H1 (cell line): Measurements from ENCODE around the gene STX18. TPM values are rescaled to one million over a fixed set of nuclear protein-coding genes. Genes with fewer than 3 reads are reported as not detected.

Experiments
- CTCF ChIA-PET: fragments of 300-600 bp; sonication (Branson Sonifier 250); formaldehyde crosslinking; loops from one replicate; lab custom pipeline; 2021; ENCODE audit not compliant: partially characterized antibody; lab: Charles Lee
- POLR2A ChIA-PET: fragments of 300-600 bp; sonication (Branson Sonifier 250); formaldehyde crosslinking; loops from one replicate; lab custom pipeline; 2021; ENCODE audit warnings: inconsistent platforms; ENCODE audit not compliant: partially characterized antibody; lab: Charles Lee
- DNase-seq, 2 experiments: peaks; one replicate each; pipeline versions ENCODE4 v3.0.0 to v3.0.0-alpha.2; 2010 to 2022; ENCODE audit warnings: low spot score in 2 of 2, low read depth in 1 of 2, mixed read lengths in 1 of 2
- FAIRE-seq: peaks from 2 replicates; lab custom pipeline; 2011; peaks lifted over from hg19 to GRCh38; lab: Jason Lieb, UNC
- H2AFZ ChIP-seq: 2 replicates; pipeline ENCODE4 v1.8.1; 2012; ENCODE audit warnings: low read length, inconsistent platforms
- H2AK5ac ChIP-seq: 2 replicates; pipeline ENCODE4 v1.6.1; 2013; ENCODE audit warnings: low read depth, low read length
- H2BK120ac ChIP-seq: replicated peaks from 2 replicates; pipeline ENCODE3; 2013; ENCODE audit warnings: low read depth, low read length, inconsistent platforms
- H2BK12ac ChIP-seq: 2 replicates; pipeline ENCODE4 v1.6.1; 2013; ENCODE audit warnings: low read depth, low read length
- H2BK15ac ChIP-seq: 2 replicates; pipeline ENCODE4 v1.6.1; 2013; ENCODE audit warnings: low read length
- H2BK20ac ChIP-seq: 2 replicates; pipeline ENCODE4 v1.6.1; 2013; ENCODE audit warnings: low read length
- H2BK5ac ChIP-seq: 2 replicates; pipeline ENCODE4 v1.6.1; 2013; ENCODE audit warnings: low read depth, low read length
- H3K14ac ChIP-seq: 2 replicates; pipeline ENCODE4 v1.6.1; 2013; ENCODE audit warnings: inconsistent platforms; ENCODE audit not compliant: insufficient read length
- H3K18ac ChIP-seq: 2 replicates; pipeline ENCODE4 v1.6.1; 2013; ENCODE audit warnings: low read length; ENCODE audit errors: extremely low read depth
- H3K23ac ChIP-seq: 2 replicates; pipeline ENCODE4 v1.6.1; 2013; ENCODE audit warnings: inconsistent platforms; ENCODE audit not compliant: insufficient read length
- H3K23me2 ChIP-seq: 2 replicates; pipeline ENCODE4 v1.6.1; 2013; ENCODE audit warnings: low read depth, low read length
- H3K27ac ChIP-seq: 2 replicates; pipeline ENCODE4 v1.6.1; 2011; ENCODE audit warnings: low read depth, low read length, inconsistent platforms
- H3K27me3 ChIP-seq, 4 experiments: replicated peaks in 1 of 4; 1 replicate in 1 of 4; 2 replicates in 3 of 4; pipeline versions ENCODE4 v1.6.1 to v1.8.1; 2011 to 2013; ENCODE audit warnings: low read length in 3 of 4, mild to moderate bottlenecking in 3 of 4, inconsistent platforms in 2 of 4, mixed read lengths in 2 of 4, moderate library complexity in 1 of 4; ENCODE audit not compliant: control insufficient read depth in 3 of 4, insufficient read depth in 3 of 4; ENCODE audit errors: extremely low read depth in 1 of 4
- H3K36me3 ChIP-seq, 4 experiments: 2 replicates each; pipeline versions ENCODE4 v1.6.1 to v1.8.1; 2011 to 2013; ENCODE audit warnings: mild to moderate bottlenecking in 4 of 4, low read length in 3 of 4, moderate library complexity in 2 of 4, control low read depth in 1 of 4, inconsistent platforms in 1 of 4; ENCODE audit not compliant: insufficient read depth in 4 of 4, control insufficient read depth in 2 of 4
- H3K4ac ChIP-seq: replicated peaks from 2 replicates; pipeline ENCODE3; 2013; ENCODE audit warnings: low read length, low read depth, mixed read lengths, inconsistent platforms; ENCODE audit not compliant: insufficient read length
- H3K4me1 ChIP-seq, 4 experiments: replicated peaks in 1 of 4; 1 replicate in 1 of 4; 2 replicates in 3 of 4; pipeline versions ENCODE4 v1.6.1 to v1.8.1; 2011 to 2013; ENCODE audit warnings: low read length in 3 of 4, inconsistent platforms in 2 of 4, mixed read lengths in 1 of 4; ENCODE audit not compliant: insufficient read depth in 4 of 4, control insufficient read depth in 3 of 4
- H3K4me2 ChIP-seq, 2 experiments: 2 replicates each; pipeline versions ENCODE4 v1.6.1 to v1.8.1; 2011 to 2013; ENCODE audit warnings: low read depth in 2 of 2, low read length in 2 of 2, control low read depth in 1 of 2, inconsistent platforms in 1 of 2, mild to moderate bottlenecking in 1 of 2; ENCODE audit not compliant: insufficient read depth in 1 of 2
- H3K4me3 ChIP-seq, 4 experiments: fragments of 200-600, 300-600 bp in 1 of 4; sonication (generic), shearing (Covaris generic), sonication (Bioruptor Twin) in 1 of 4; 2 replicates each; pipeline versions ENCODE4 v1.5.1 to v1.8.1; 2011 to 2016; ENCODE audit warnings: low read length in 4 of 4, low read depth in 3 of 4, control low read depth in 2 of 4, inconsistent platforms in 2 of 4, mild to moderate bottlenecking in 2 of 4, mixed read lengths in 1 of 4, moderate library complexity in 1 of 4; ENCODE audit not compliant: insufficient read depth in 2 of 4; ENCODE audit errors: extremely low read depth in 1 of 4
- H3K56ac ChIP-seq: replicated peaks from 2 replicates; pipeline ENCODE3; 2013; ENCODE audit warnings: low read depth, mild to moderate bottlenecking, mixed read lengths, low read length, inconsistent platforms; ENCODE audit not compliant: insufficient read length
- H3K79me1 ChIP-seq: 2 replicates; pipeline ENCODE4 v1.6.1; 2013; ENCODE audit warnings: low read depth, low read length, control low read depth
- H3K79me2 ChIP-seq, 2 experiments: 2 replicates each; pipeline versions ENCODE4 v1.6.1 to v1.8.1; 2012 to 2013; ENCODE audit warnings: low read length in 2 of 2, mild to moderate bottlenecking in 2 of 2, inconsistent platforms in 1 of 2; ENCODE audit not compliant: insufficient read depth in 2 of 2, control insufficient read depth in 1 of 2
- H3K9ac ChIP-seq, 4 experiments: replicated peaks in 1 of 4; 1 replicate in 1 of 4; 2 replicates in 3 of 4; pipeline versions ENCODE4 v1.6.1 to v1.8.1; 2011 to 2013; ENCODE audit warnings: low read depth in 3 of 4, low read length in 3 of 4, control low read depth in 2 of 4, mild to moderate bottlenecking in 2 of 4, moderate library complexity in 2 of 4, inconsistent platforms in 1 of 4; ENCODE audit errors: extremely low read depth in 1 of 4
- H3K9me3 ChIP-seq, 2 experiments: 2 replicates each; pipeline versions ENCODE4 v1.6.1 to v1.8.1; 2012 to 2013; ENCODE audit warnings: mild to moderate bottlenecking in 2 of 2, moderate library complexity in 2 of 2, control low read depth in 1 of 2, inconsistent platforms in 1 of 2, low read depth in 1 of 2, low read length in 1 of 2, mixed read lengths in 1 of 2; ENCODE audit not compliant: insufficient read depth in 2 of 2
- H4K20me1 ChIP-seq, 2 experiments: replicated peaks in 1 of 2; 2 replicates each; pipeline versions ENCODE3 to v1.8.1; 2011 to 2013; ENCODE audit warnings: inconsistent platforms in 2 of 2, low read length in 2 of 2, mild to moderate bottlenecking in 1 of 2; ENCODE audit not compliant: insufficient read depth in 2 of 2, control insufficient read depth in 1 of 2
- H4K5ac ChIP-seq: 2 replicates; pipeline ENCODE4 v1.6.1; 2013; ENCODE audit warnings: low read length, low read depth, mixed read lengths, inconsistent platforms; ENCODE audit not compliant: insufficient read length
- H4K8ac ChIP-seq: 2 replicates; pipeline ENCODE4 v1.8.0; 2013; ENCODE audit warnings: mild to moderate bottlenecking, moderate library complexity, low read length, inconsistent platforms; ENCODE audit not compliant: insufficient read depth; ENCODE audit errors: extremely low read depth
- H4K91ac ChIP-seq: replicated peaks from 2 replicates; pipeline ENCODE3; 2013; ENCODE audit warnings: low read length, mixed read lengths, inconsistent platforms; ENCODE audit not compliant: insufficient read length
- CBX8 ChIP-seq: fragments of 300-800, 300-1000 bp; sonication (generic); IDR thresholded peaks from 2 replicates; pipeline ENCODE4 v1.7.1; 2016; ENCODE audit warnings: low read depth, low read length, borderline replicate concordance
- HDAC2 ChIP-seq, 2 experiments: fragments of 300-600 bp in 1 of 2; sonication (generic) in 1 of 2; IDR thresholded peaks; 2 replicates each; pipeline ENCODE4 v1.6.1; 2011 to 2012; ENCODE audit warnings: low read depth in 2 of 2, low read length in 2 of 2, mild to moderate bottlenecking in 2 of 2, moderate library complexity in 2 of 2, borderline replicate concordance in 1 of 2, inconsistent platforms in 1 of 2
- HDAC6 ChIP-seq: IDR thresholded peaks from one replicate; pipeline ENCODE4 v1.7.1; 2012; ENCODE audit warnings: low read depth, mild to moderate bottlenecking, inconsistent platforms, low read length, moderate library complexity
- SIX5 ChIP-seq: IDR thresholded peaks from 2 replicates; pipeline ENCODE4 v1.6.1; 2011; ENCODE audit warnings: mild to moderate bottlenecking, low read depth, low read length
- SP1 ChIP-seq: IDR thresholded peaks from 2 replicates; pipeline ENCODE4 v1.6.1; 2011; ENCODE audit warnings: low read depth, low read length
- WGBS, 2 experiments: shearing (Covaris generic) in 1 of 2; methylation state at CpG; one replicate each; pipeline versions ENCODE4 v1.1.6 to v1.1.7; 2013 to 2015; ENCODE audit warnings: low lambda C conversion rate in 2 of 2, mixed read lengths in 2 of 2, inconsistent platforms in 1 of 2, low coverage in 1 of 2, missing lambda C conversion rate in 1 of 2; ENCODE audit not compliant: insufficient replicate concordance in 2 of 2, insufficient coverage in 1 of 2, insufficient read length in 1 of 2; ENCODE audit errors: extremely low coverage in 1 of 2, missing lambda C conversion rate in 1 of 2; 5-methylcytosine and 5-hydroxymethylcytosine counted together
- polyA plus RNA-seq, 7 experiments: library from polyadenylated mRNA; depleted of rRNA in 3 of 7; stranded (reverse) in 5 of 7; unstranded in 2 of 7; fragments of >200 nt in 5 of 7; fragments of 200-250 nt in 2 of 7; gene quantifications; 1 replicate in 5 of 7; 2 replicates in 1 of 7; 4 replicates in 1 of 7; pipeline versions ENCODE4 v1.2.1 to v1.2.3, GENCODE V29; 2011 to 2013; ENCODE audit warnings: missing spikeins in 2 of 7, mixed read lengths in 2 of 7
- total RNA-seq: library from RNA; stranded (reverse); fragmentation: NEBNext Ultra II Directional; extraction: Animal tissue kit (Norgen Biotek cat#: 25700); gene quantifications from 2 replicates; pipeline ENCODE4 v1.2.1, GENCODE V29; 2021

The STX18 gene
- total and polyA plus RNA-seq, 2 of the 8 experiments (the other 6 are each of a cell fraction or from before 2014, with no cell fraction given): 14.6 to 18.3 TPM

GRCh38 chr4:4425119-4425690 is 116.6 kb downstream of the STX18 start:
- no peak overlapping the region for H3K23ac ChIP-seq
- WGBS, 2 experiments: 85% methylated on average over 13 of the region's 13 CpGs; no CpG with 5 or more reads in 1 of the 2 experiments
- H3K9ac ChIP-seq: no peak overlapping the region; a peak in 1 of 7 replicates
- 0 out of 2 replicates have a peak overlapping the region, but pooled peaks have one; percentile 26 for H2AK5ac ChIP-seq
- H3K18ac ChIP-seq: no peak overlapping the region
- H3K14ac ChIP-seq: no peak overlapping the region
- no peak overlapping the region for H3K4ac ChIP-seq
- no peaks in the 10 kb centered on the region for H3K23me2 ChIP-seq
- POLR2A ChIA-PET: interaction anchor here (1.0 to 4.2 kb wide), 2 partner anchors 9 to 337 kb away, joined by 3 to 17 read pairs; no protein-coding TSS in a partner anchor
- no peak overlapping the region for H3K4me3 ChIP-seq
- no peaks in the 10 kb centered on the region for H4K20me1 ChIP-seq
- H2BK120ac ChIP-seq: no peak overlapping the region
- no peak for TF ChIP-seq HDAC6
- TF ChIP-seq SIX5: no peak
- no peak for TF ChIP-seq SP1
- no peak for TF ChIP-seq HDAC2 (IDR thresholded peaks at IDR 0.05; ENCODE audit: borderline replicate concordance in 1 of 2, low read depth in 2 of 2, low read length in 2 of 2)
- TF ChIP-seq CBX8: no peak
- H3K27me3 ChIP-seq: no peaks in the 10 kb centered on the region; a peak in 1 of 7 replicates
- H2AFZ ChIP-seq: no peak overlapping the region
- H2BK15ac ChIP-seq: peak overlapping the region; percentile 83
- no peak overlapping the region for H4K8ac ChIP-seq
- H3K36me3 ChIP-seq: peaks cover 0 to 6% (median 3%) of the 10 kb centered on the region in 4 experiments; a peak in 4 of 8 replicates
- no peaks in the 10 kb centered on the region for H3K79me2 ChIP-seq
- H4K91ac ChIP-seq: peak overlapping the region; percentile 44
- H3K56ac ChIP-seq: no peak overlapping the region
- peak overlapping the region; percentile 68; the same call in 1 of the 2 replicates for H2BK5ac ChIP-seq
- no peak overlapping the region for H3K27ac ChIP-seq
- H4K5ac ChIP-seq: no peak overlapping the region
- H3K9me3 ChIP-seq: no peaks in the 10 kb centered on the region
- CTCF ChIA-PET: interaction anchor here (0.8 to 3.8 kb wide), 11 partner anchors 7 to 165 kb away, joined by 3 to 28 read pairs (median 3); partner anchors contain the start of gene NSG1
- no peak overlapping the region for H3K4me2 ChIP-seq
- no peak for FAIRE-seq
- peaks cover 21 to 50% (median 36%) of the 10 kb centered on the region in 4 experiments for H3K4me1 ChIP-seq
- H2BK12ac ChIP-seq: peak overlapping the region; percentile 85; the same call in 1 of the 2 replicates
- no peak for DNase-seq
- H3K79me1 ChIP-seq: no peaks in the 10 kb centered on the region
- no peak overlapping the region for H2BK20ac ChIP-seq
